ENCODE results near the gene SSBP3. TPM values are rescaled to one million over a fixed set of nuclear protein-coding genes. Genes with fewer than 3 reads are reported as not detected.

Gene SSBP3
- total RNA-seq, 4 donors from 2014 or later = 17.1 to 25.4 (median 21.5) TPM

- no peaks in the 10 kb centered on the region for H3K27me3 ChIP-seq
- no peak for DNase-seq
- no peak overlapping the region for H3K4me3 ChIP-seq
- peaks cover 16 to 58% (median 20%) of the 10 kb centered on the region in 3 donors for H3K4me1 ChIP-seq
- TF ChIP-seq CTCF (IDR thresholded peaks at IDR 0.05) (no peak), POLR2A (IDR thresholded peaks at IDR 0.05) (no peak)
- H3K27ac ChIP-seq = no peak overlapping the region
- WGBS, 2 donors = 90 to 94% methylated on average over 6 of the region's 6 CpGs
- peaks cover 9 to 66% (median 15%) of the 10 kb centered on the region in 3 donors for H3K36me3 ChIP-seq
- intact Hi-C loops (cut with DNase I) = loop anchor here (10.0 kb wide), 1 partner anchor 127 kb away; no protein-coding TSS in a partner anchor
- no peaks in the 10 kb centered on the region for H3K9me3 ChIP-seq
Observed at GRCh38 chr1:54401799-54402198, 4.4 kb downstream of the SSBP3 start.

DNA sequence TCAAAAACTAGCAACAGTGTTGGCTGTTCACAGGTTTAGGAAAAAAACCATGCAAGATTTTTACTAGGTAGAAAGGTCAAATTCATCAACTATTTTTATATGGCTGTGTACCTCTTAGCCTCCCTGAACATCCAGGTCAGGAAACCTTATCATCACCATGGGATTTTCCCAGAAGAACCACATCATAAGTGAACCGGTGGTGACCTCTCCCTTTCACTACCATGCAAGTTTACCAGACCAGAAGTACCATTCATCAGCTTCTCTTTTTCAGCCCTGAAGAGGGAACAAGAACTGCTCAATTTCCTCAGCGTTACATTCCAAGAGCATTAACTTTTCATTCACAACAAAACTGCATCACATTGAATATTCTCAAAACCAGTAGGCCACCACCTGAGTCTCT is 5.9 kb downstream of the SSBP3 start:
- TF ChIP-seq POLR2A (IDR thresholded peaks at IDR 0.05) (no peak), CTCF (IDR thresholded peaks at IDR 0.05) (no peak)
- H3K4me1 ChIP-seq = peaks cover 16 to 62% (median 20%) of the 10 kb centered on the region in 3 donors
- H3K9me3 ChIP-seq = no peaks in the 10 kb centered on the region
- H3K36me3 ChIP-seq = peaks cover 14 to 78% (median 15%) of the 10 kb centered on the region in 3 donors
- no peak overlapping the region for H3K4me3 ChIP-seq
- no peak overlapping the region for H3K27ac ChIP-seq
- intact Hi-C loops (cut with DNase I) = loop anchor here (10.0 kb wide), 1 partner anchor 126 kb away; no protein-coding TSS in a partner anchor
- no peak for DNase-seq
- H3K27me3 ChIP-seq = no peaks in the 10 kb centered on the region
- 69 to 75% methylated on average over 2 of the region's 2 CpGs for WGBS, 2 donors

DNA sequence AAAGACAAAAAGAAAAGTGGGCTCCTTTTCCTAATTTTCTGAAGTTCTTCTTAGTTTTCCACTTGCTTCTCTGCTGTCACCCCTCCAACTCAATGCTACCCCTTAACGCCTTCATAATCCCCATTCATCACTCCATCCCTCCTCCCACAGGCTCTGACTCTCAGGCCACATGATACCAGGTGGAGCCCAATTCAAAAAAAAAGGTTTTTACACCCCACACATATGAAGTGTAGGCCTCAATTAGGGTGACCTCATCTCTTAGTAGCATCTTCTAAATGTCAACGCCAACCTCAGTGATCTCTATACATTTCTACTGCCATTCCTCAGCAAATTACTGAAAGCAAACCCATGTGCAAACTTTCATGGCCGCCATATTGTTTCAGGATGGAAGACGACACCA is 6.4 kb downstream of the SSBP3 start:
- intact Hi-C loops (cut with DNase I) = loop anchor here (10.0 kb wide), 1 partner anchor 125 kb away; no protein-coding TSS in a partner anchor
- no peak for TF ChIP-seq CTCF (IDR thresholded peaks at IDR 0.05)
- TF ChIP-seq POLR2A (IDR thresholded peaks at IDR 0.05) = no peak
- DNase-seq = no peak
- 90 to 97% methylated on average over 4 of the region's 4 CpGs for WGBS, 2 donors
- H3K9me3 ChIP-seq = no peaks in the 10 kb centered on the region
- H3K27me3 ChIP-seq = no peaks in the 10 kb centered on the region
- peaks cover 14 to 56% (median 18%) of the 10 kb centered on the region in 3 donors for H3K4me1 ChIP-seq
- no peak overlapping the region for H3K27ac ChIP-seq
- H3K4me3 ChIP-seq = no peak overlapping the region
- peaks cover 15 to 83% (median 17%) of the 10 kb centered on the region in 3 donors for H3K36me3 ChIP-seq

DNA sequence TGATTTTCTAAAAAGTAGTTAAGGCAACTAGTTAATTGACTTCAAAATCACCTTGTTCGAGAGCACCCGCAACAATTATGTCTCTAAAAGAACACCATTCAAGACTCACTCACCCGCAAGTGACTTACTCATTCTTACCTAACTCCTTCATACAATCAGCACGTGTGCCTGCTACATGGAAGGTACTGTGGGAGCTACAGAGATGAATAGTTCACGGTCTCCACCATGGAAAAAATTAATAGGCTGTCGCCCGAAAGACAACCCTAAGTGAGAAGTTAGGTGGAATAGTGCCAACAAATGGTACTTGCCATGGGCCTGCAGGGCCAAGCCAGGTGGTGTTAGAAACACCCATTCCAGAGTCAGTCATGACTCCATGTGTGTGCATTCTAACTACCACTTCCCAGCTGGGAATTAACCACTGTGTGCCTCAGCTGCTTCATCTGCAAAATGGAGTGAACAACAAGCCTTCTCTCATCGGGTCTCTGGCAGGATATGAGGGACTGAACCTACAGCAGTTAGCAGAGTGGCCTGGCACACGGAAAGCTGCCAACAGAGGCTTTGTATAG is 7.1 kb downstream of the SSBP3 start:
- DNase-seq = no peak
- Histone ChIP-seq H3K4me3 (no peak overlapping the region), H3K36me3 (peaks cover 15 to 90% (median 17%) of the 10 kb centered on the region in 3 donors), H3K27ac (no peak overlapping the region), H3K9me3 (no peaks in the 10 kb centered on the region), H3K4me1 (peaks cover 7 to 49% (median 11%) of the 10 kb centered on the region in 3 donors), H3K27me3 (no peaks in the 10 kb centered on the region)
- WGBS, 2 donors = 90 to 92% methylated on average over 8 to 9 of the region's 9 CpGs
- intact Hi-C loops (cut with DNase I) = no loop called here
- no peak for TF ChIP-seq POLR2A (IDR thresholded peaks at IDR 0.05)
- no peak for TF ChIP-seq CTCF (IDR thresholded peaks at IDR 0.05)

DNA sequence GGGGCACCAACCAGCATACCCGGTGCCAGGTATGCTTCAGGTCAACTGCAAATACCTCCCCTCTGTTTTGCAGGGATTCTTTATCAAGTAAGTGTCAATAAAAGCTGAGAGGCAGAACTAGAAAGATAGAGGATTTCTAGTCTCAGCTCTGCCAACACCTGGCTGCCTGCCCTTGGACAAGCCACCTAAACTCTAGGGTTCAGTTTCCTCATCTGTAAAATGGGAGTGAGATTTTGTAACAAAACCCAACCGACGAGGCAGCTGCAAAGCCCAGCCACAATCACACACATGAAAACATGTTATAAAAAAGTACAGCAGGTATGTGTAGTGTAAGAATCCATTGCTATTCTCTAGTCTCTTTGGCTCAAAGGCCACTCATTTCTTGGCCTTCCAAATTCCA is 8.2 kb downstream of the SSBP3 start:
- intact Hi-C loops (cut with DNase I) = no loop called here

More for the DNA sequence above, 8.2 kb downstream of the SSBP3 start:
- H3K4me1 ChIP-seq = peaks cover 0 to 38% (median under 1%) of the 10 kb centered on the region in 3 donors
- no peak overlapping the region for H3K4me3 ChIP-seq
- H3K9me3 ChIP-seq = no peaks in the 10 kb centered on the region
- H3K36me3 ChIP-seq = peaks cover 15 to 97% (median 17%) of the 10 kb centered on the region in 3 donors
- DNase-seq = no peak
- no peaks in the 10 kb centered on the region for H3K27me3 ChIP-seq
- TF ChIP-seq CTCF (IDR thresholded peaks at IDR 0.05) (no peak), POLR2A (IDR thresholded peaks at IDR 0.05) (no peak)
- WGBS, 2 donors = 78 to 81% methylated on average over 3 of the region's 3 CpGs
- no peak overlapping the region for H3K27ac ChIP-seq
